ENCODE data around the gene UBE3C. TPM values are rescaled to one million over a fixed set of nuclear protein-coding genes. Genes with fewer than 3 reads are reported as not detected.

UBE3C gene
- total and polyA plus RNA-seq, 9 of the 15 experiments (the other 6 are each of a cell fraction or from before 2014, with no cell fraction given) = 9.6 to 91.7 (median 75.4) TPM

DNA sequence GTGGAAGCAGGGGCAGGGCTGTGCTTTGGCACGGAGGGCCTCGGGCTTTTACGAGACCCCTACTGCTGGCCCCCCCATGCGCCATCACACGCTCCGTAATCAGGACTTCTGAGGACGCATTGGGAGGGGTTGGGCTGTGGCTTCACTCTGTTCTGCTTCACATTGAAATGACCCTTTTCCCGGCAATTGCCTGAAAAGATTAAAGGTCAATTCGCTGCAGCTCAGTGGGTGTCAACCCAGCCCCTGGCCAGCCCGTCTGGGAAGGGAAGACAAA, 41.7 kb upstream of the UBE3C start (continued):
- no peak for TF ChIP-seq ZBTB26 (CRISPR knock-in tag; IDR thresholded peaks at IDR 0.05)

- H3K9me1 ChIP-seq (ENCODE audit: control insufficient read depth, insufficient read depth, low read length) = no peaks in the 10 kb centered on the region
- BruUV-seq (replicated peaks) = no TSS peak
- intact Hi-C loops (cut with micrococcal nuclease) (no loop called here), in situ Hi-C loops (cut with MboI) (no loop called here)
- no peak overlapping the region for H2AFZ ChIP-seq (ENCODE audit: low read depth, low read length)
- H4K20me1 ChIP-seq (replicated peaks; ENCODE audit: control insufficient read depth, insufficient read depth, low read length) = no peaks in the 10 kb centered on the region
- H3K36me3 ChIP-seq (ENCODE audit: control insufficient read depth, insufficient read depth, low read length) = no peaks in the 10 kb centered on the region
- no peak overlapping the region for H3K4me2 ChIP-seq (ENCODE audit: insufficient read depth, low read length)
- ATAC-seq (no peak; the same call in 2 of the 3 replicates), FAIRE-seq (no peak), DNase-seq (ENCODE audit: extremely low read depth in 1 of 4, low spot score in 3 of 4) (no peak)
- no peak overlapping the region for H3K4me3 ChIP-seq
- H3K4me1 ChIP-seq (replicated peaks in 1 of 2; ENCODE audit: control insufficient read depth in 2 of 2, insufficient read depth in 2 of 2, low read length in 2 of 2) = peaks cover 0 to 4% of the 10 kb centered on the region in 2 experiments; a peak in 2 of 5 replicates
- no peak overlapping the region for H3K9ac ChIP-seq (ENCODE audit: insufficient read depth in 1 of 2, low read depth in 2 of 2, low read length in 2 of 2)
- H3K27ac ChIP-seq (ENCODE audit: extremely low read depth, low read depth, low read length) = no peak overlapping the region
- CTCF ChIA-PET (ENCODE audit: low intra/inter-chr PET ratio) = no interaction called here
- H3K79me2 ChIP-seq (ENCODE audit: control insufficient read depth, insufficient read depth, low read length) = no peaks in the 10 kb centered on the region
- 0 out of 2 replicates have a peak, but pooled peaks cover 2% of the 10 kb centered on the region for H3K9me3 ChIP-seq (replicated peaks; ENCODE audit: control insufficient read depth, insufficient read depth, low read depth, low read length)
- POLR2A ChIA-PET = interaction anchor here (0.7 to 0.9 kb wide), 2 partner anchors 11 to 47 kb away, joined by 3 read pairs; no protein-coding TSS in a partner anchor
- peaks cover 37 to 64% of the 10 kb centered on the region in 2 experiments for H3K27me3 ChIP-seq (ENCODE audit: control insufficient read depth in 2 of 2, insufficient read depth in 2 of 2, low read length in 2 of 2)
- 11% methylated on average over 6 of the region's 6 CpGs for WGBS (ENCODE audit: insufficient coverage, low coverage, missing lambda C conversion rate)
- no peak for TF ChIP-seq BACH1 (tag; IDR thresholded peaks at IDR 0.05)
- TF ChIP-seq TFAP4 (CRISPR knock-in tag; IDR thresholded peaks at IDR 0.05; ENCODE audit: borderline replicate concordance) = no peak
- TF ChIP-seq HNRNPLL (IDR thresholded peaks at IDR 0.05; ENCODE audit: low read depth, low read length, poor library complexity, severe bottlenecking) = no peak
- no peak for TF ChIP-seq ZNF41 (CRISPR knock-in tag; conservative IDR thresholded peaks at IDR 0.05)
- no peak for TF ChIP-seq CC2D1A (IDR thresholded peaks at IDR 0.05)
- no peak for TF ChIP-seq CHD7 (IDR thresholded peaks at IDR 0.05; ENCODE audit: low read depth, low read length)
- TF ChIP-seq PTRF (tag; IDR thresholded peaks at IDR 0.05) = no peak
These were observed 41.2 kb upstream of the UBE3C start for GRCh38 chr7:157097569-157097968.

Measured in K562 (cell line).